Activated CD4-positive, alpha-beta T cell treated with anti-CD3 and anti-CD28 coated beads, Interleukin-2, amount 50 U/mL, for 24 hours (primary cell): ENCODE data around the gene LRP4.

Experiments
- DNase-seq, 2 donors: peaks; one replicate each; pipeline ENCODE4 v3.0.0-alpha.2; 2020; ENCODE audit warnings: low read depth in 1 of 2, low spot score in 1 of 2

The LRP4 gene

DNA sequence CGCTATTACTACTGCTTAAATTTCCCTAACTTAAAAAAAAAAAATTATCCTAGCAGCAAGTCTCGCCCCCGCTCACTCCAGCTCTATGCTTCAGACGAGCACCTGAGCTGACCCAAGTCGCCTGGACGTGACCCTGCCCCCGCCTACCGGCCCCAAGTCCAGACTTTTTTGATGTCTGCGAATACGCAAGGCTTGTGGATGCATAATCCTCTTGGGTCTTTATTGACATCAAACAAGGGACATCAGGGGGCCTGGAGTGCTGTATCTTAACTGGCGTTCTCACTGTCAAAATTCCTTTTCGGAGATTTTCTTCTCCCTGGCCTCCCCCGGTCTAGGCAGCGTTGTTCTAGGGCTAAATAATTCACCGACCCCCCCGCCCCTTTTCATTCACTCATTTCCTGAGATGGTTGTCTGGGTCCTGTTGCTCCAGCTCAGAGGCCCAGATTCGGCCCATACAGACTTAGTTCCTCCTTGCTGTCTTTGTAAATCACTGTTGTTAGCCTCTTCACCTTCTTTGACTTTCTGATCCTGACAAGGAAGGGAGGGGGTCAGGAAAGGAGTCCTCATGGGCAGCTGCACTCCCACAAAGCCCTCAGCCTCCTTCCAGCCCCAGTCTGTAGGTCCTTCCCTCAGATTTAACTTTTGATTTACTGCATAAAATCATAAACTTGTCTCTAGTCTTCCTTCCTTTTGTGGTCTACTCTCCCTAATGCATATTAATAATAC, 601 bp upstream of the LRP4 start:
- no peak for DNase-seq

DNA sequence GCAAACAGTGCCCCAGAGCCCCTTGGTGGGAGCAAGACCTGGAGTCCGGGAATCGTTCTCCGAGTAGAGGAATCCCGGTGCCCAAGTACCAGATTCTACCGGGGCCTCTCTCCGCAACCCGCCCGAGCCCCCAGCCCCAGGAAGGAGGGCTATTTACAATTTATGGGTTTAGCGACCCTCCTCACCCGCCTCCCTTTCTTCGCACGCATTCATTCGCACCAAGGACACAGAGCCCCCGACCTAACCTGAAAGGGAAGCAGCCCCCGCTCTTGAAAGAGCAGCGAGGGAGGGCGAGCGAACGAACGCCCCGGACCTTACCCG, 628 bp downstream of the LRP4 start:
- no peak for DNase-seq

DNA sequence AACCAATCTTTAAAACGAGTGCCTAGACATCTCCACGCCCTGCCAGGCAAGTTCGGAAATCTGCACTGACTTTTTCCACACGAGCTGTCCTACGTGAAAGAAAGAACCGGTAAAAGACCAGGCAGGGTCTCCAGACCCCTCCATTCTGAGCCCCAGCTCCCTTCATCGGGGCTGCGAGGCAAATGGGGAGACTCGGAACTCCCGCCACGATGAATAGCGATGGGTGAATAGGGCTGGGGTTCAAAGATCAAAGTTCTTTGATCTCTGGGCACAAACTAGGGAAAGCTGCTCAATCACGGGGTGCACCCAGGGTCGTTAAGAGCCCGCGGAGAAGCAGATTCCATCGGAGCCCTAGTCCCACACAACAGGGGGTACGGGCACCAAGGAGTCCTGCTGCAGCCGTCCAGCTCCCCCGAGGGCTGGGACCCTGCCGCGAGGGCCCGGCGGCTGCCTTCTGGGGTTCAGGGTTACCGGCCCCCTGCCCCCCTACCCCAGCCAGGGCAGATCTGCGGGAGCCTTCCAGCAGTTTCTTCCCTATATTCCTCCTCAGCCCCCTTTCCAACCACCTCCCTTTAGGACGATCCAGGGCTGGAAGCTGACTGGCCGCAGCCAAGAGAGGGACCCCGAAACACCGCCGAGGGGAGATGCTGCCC, 1.1 kb downstream of the LRP4 start:
- no peak for DNase-seq

DNA sequence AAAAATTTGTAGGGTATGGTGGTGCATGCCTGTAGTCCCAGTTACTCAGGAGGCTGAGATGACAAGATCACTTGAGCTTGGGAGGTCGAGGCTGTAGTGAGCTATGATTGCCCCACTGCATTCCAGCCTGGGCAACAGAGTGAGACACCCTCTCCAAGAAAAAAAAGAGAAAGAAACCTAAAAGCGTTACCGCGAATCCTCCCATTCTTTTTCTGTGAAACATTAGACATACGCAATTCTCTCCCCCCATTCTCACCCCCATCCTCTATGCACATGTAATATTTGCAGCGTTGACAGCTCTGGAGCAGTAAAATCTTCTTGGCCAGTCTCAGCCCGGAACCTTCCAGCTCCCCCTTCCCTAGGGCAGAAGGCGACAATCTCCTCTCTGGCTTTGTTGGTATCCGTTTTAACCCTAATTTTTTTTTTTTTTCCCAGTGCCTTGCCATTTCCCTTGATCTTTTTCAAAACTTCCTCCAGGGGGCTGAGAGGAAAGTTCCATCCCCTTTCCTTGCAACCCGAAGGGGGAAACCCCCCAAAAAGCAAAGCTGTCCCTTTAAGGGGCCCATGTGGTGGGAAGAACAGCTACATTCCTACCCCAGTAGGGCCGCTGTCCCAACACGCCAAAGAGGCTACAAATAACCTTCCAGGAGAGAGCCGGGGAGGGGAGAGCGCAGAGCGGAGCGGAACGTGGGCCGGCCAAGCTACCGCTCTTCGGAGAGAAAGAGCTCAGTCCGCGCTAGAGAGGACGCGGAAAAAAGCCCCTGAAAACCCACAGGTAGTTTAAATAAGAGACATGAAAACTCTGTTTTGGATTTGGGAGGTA, 1.9 kb downstream of the LRP4 start:
- DNase-seq = no peak

DNA sequence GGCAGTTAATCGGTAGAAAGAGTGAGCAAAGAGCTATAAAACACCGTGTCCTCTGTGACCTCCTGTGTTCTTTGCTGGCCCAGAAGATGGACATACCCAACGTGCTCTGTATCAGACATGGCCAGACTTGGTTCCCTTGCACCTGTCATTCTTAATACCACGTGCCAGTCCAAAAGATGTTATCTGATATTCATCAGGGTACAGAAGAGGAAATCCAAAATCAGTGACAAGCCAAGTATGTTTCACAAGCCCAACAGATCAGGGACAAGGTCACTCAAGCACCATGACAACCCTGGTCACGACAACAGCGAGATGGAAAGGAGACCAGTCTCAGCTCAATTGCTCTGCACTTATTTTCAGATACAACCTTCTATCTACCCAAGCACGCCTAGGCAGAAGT, 3.4 kb downstream of the LRP4 start:
- DNase-seq = no peak

DNA sequence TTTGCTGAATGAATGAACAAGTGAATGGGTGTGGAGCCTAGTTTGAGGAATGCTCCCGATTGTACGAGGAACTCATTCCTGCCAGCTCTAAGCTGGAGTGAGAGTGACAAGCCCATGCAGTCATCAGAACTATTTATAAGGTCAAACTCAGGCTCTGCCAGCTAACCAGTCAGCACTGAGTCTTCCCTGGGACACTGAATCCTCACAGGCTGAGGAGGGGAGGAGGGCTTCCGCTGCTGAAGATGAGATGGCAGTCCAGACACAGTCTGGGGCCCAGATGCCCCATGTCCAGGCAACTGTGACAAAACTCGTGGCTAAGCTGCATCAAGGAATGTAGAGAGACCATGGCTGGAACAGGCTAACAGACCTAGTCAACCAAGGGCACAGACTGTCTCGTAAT, 4.0 kb downstream of the LRP4 start:
- no peak for DNase-seq

DNA sequence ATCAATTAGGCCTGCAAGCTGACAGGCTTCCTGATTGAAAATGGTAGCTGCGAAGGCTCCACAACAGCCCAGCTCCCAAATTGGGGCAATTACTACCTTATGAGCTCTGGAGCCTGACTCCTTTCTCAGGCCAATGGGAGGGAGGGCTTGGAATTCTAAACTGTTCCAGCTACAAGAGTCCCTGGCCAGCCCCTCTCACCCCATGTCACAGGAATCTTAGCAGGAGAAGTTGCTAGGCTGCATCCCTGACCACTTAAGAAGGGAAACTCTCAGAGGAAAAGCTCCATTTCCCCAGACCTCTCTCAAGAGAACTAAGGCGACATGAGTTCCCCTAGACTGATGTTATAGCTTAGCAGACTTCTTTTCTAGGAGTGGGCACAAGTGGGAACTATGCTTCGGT, 4.9 kb downstream of the LRP4 start:
- no peak for DNase-seq

DNA sequence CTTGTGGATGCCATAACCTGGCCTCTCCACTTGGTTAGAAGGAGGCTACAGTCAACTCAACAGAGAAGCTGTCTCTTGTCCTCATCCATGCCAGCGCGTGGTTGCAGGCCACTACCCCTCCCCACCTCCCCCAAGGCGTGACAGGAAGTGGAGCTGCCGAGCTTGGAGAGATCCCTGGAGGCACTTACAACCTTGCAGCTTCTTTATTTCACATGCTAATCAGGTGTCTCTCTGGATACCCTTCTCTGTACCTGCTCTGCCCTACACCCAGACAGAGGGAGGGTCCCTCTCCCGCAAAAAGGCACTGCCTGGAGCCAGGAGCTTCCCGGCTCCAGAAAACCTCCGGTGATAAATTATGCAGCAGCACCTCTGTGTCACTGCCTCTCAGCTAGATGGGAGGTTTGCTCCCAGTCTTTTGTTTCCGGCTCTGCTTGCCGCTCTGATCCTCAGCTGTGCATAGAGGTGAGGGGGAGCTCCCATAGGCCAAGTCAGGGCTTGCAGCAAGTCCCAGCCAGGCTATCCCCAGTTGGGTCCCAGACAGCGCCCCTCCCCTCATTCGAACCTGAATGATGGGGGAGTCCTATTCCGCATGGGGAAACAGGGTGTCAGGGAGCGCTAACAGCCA, 5.7 kb downstream of the LRP4 start:
- no peak for DNase-seq

DNA sequence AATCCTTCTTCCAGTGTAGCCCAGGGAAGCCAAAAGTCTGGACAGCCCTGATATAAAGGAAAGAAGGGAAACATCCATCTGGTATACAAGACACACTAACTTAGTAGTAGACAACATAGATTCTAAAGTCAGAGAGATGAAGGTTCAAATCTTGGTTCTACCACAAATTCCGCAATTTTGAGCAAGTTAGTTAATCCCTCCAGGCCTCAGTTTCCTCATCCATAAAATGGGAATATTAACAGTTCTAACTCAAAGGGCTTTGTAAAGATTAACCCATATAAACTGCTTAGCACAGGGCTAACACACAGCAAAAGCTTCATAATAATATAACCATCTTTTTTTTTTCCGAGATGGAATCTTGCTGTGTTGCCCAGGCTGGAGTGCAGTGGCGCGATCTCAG, 10.7 kb downstream of the LRP4 start:
- no peak for DNase-seq

DNA sequence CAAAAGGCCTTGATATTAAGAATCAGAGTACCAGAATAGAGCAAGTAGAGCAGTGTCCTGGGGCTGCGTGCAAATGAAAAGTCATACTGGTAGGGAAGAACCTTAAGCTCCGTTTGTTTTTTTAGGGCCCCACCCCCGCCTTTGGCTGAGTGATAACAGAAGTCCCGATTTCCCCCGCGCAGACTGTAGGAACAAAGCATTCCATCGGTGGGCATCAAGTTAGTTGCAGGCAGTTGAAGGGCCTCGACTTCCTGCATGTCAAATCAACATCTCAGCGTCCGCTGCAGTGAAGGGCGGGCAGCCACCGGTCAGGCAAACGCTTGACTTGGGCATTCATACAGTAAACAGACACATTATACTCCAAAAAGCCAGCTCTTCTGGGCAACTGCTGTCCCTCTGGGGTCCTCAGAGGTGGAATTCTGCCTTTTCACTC, 11.7 kb downstream of the LRP4 start:
- no peak for DNase-seq

DNA sequence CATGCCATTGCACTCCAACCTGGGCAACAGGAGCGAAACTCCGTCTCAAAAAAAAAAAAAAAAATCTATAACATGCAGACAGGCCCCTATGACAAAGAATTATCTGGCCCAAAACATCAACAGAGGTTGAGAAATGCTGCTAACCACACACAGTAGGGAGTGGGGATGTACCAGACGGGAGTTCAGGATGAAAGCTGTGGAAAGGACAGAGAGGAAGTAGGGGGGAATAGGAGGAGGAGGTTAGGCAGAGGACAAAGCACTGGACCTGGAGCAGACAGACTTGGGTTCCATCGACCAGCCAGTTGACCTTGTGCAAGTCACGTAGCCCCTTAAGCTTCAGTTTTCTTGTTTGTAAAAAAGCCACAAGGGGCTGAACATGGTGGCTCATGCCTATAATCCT, 12.5 kb downstream of the LRP4 start:
- DNase-seq = no peak

DNA sequence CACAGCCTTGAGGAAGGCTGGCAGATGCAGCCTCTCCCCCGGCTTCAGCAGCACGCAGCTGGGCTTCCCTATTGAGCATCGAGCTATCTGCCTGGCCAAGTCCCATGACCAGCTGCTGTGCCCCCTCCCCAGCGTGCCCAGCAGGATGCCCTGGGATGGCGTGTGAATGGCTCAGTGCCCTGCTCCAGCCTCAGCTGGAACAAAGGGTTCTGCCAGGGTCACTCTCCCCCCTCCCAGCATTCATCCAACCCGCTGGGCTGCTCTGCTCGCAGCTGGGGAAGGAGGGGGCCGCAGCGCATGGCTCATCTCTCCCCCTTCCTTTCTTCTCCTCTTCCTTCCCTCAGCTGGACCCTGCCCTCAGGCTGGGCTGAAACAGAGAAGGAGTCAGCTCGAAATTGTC, 14.5 kb downstream of the LRP4 start:
- no peak for DNase-seq

DNA sequence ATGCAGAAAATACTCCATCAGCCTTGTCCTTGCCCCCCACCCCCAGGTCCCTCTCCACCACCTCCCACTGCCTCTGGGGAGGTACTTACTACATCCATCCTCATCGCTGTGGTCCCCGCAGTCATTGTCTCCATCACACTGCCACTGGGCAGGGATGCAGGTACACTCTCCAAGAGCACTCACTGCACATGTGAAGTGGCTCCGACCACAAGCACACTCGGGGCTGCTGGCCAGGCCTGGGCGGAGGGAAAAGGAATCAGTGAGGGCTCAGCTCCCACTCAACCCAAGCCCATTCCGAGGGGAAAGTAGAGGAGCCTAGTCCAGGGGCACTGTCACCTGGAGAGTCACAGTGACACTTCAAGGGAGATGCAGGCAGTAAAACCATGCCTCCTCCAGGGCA, 15.7 kb downstream of the LRP4 start:
- DNase-seq = no peak

DNA sequence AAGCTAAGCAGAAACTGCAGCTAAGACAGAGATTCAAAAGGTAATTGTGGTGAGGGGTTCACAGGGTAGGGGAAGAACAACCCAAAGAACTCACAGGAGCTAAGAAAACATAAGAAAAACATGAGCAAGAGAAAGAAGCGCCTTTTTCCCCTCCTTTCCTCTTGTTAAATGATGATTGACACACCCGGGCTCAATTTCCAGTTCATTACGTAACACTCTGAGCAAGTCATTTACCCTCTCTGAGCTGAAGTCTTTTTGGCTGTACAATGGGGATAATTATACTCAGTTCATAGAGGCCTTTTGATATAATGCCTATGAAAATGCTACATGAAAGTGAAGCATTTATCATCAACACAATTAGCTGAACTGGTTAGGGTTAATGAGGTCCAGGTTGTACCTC, 17.2 kb downstream of the LRP4 start:
- no peak for DNase-seq

DNA sequence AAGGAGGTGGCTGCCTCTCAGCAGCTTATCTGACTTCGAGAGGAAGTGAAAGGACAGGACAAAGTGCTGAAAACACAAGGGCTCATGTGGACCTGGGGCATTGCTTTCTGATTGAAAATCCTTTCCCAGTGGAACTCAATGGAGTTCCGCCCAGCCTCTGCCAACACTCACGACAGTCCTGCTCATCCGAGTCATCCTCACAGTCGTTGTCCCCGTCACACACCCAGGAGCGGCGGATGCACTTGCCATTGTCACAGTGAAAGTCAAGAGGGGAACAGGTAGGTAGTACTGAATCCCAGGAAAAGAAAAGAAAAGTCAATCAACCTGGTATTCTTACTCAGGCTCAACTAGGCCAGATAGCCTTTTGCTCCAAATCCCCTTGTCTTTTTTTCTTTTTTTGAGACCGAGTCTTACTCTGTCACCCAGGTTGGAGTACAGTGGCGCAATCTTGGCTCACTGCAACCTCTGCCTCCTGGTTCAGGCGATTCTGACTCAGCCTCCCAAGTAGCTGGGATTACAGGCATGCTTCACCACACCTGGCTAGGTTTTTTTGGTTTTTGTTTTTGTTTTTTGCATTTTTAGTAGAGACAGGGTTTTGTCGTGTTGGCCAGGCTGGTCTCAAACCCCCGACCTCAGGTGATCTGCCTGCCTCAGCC, 18.1 kb downstream of the LRP4 start:
- DNase-seq = no peak

DNA sequence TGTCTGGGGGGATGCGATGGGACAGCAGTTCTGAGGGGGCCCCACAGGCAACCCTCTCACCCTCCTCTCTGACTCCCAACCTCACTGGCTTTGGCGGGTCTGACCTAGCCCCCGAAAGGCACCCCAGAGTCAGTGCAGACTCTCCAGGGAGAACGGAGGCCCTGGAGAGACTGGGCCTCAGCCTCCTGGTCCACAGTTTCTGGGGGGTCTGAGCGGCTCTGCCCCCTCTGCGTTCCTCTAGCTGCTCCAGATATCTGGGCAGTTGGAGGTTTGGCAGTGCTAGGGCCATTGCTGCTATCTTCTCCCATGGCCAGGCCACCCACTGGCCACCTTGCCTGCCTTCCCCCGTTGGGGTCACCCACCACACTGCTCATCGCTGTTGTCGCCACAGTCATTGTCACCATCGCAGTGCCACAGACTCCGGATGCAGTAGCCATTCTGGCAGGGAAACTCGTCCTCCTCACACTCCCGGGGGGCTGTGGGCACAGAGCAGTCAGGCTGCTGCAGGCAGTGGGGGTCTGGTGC, 18.8 kb downstream of the LRP4 start:
- no peak for DNase-seq

DNA sequence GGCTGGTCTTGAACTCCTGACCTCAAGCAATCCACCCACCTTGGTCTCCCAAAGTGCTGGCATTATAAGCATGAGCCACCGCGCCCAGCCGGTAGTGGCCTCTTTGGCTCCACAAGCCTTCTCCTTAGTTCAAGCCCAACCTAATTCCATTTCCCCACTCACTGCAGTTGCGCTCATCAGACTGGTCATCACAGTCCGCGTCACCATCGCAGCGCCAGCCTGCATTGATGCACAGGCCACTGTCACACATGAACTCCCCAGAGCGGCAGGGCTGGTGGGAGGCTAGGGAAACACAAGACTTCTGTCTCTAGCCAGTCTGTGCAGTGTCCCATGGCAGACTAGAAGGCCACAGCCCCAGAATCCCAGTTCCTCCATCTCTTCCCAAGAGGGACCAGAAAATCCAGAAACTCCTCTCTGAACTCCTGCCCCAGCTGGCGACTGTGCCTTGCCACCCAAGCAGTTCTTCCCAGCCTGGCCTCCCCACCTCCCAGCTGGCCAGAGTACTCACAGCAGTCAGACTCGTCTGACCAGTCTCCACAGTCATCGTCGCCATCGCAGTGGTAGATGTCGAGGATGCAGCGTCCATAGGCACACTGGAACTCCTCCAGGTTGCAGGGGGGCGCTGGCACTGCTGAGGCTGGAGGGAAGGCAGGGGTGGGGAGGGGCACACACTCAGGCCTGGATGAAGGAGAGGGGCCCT, 19.8 kb downstream of the LRP4 start:
- DNase-seq = no peak

DNA sequence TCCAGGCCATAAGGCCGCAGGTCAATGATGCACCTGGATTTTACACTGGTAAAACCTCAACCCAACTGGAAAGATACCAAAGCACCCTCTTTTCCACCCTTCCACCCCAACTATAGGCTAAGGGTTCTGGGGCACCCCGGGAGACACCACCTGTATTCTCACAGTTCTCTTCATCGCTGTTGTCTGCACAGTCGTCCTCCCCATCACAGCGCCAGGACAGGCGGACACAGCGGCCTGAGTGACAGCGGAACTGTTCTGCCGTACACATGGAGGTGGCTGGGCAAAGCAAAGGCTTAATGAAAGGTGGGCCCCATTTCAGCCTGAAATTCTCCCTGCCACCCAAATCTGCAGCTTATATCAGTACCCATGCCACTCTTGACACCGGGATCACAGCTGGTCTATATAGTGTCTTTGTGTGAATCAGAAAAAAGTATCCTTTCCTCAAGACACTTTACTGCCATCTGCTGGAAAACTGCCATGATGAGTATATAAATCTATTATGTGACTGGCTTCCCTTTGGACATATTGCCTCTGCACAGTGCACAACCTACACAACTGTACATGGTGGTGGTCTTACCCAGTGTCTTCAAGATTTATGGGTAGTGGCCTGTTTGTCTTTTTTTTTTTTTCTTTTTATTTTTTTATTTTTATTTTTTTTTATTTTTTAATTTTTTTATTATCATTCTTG, 21.5 kb downstream of the LRP4 start:
- no peak for DNase-seq

DNA sequence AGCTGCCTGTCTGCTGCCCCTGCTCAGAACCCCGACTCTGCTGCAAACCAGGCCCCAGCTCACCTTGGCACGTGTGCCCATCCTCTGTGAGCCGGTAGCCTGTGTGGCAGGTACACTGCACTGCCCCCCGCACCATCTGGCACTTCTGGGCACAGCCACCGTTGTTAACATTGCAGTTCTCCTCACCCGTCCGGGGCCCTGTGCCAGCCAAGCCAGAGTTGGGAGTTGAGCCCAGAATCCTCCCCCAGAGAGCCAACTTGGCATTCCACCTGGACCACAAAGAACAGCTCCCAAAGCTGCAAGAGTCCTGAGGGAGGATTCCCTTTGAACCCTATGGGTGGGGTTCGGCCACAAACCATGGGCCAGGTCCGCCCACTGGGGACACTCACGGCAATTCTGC, 22.5 kb downstream of the LRP4 start:
- no peak for DNase-seq

DNA sequence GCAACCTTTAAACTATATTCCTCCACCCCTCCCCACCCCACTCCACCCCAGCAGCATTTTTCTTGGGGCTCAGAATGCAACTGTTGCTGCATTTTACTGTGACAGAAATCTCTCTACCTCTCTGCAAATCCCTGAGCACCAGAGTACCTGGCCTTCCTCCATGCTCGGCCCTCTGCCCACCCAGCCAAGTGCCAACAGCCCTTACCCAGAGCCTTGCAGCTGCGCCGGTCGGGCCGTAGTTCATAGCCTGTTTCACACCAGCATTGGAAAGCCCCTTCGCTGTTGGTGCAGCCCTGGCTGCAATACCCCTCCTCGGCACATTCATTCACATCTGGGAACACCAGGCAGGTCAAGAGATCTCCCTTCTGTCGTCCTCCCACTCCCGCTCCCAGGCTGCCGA, 23.4 kb downstream of the LRP4 start:
- DNase-seq = no peak
